HG03095 (cell line): ENCODE data around the gene TTC21B.
A peak's percentile ranks its signal among the peaks of the same experiment; 100 is the strongest.
"Not testable (repeated sequence)": the region's sequence is repeated elsewhere in the genome, so short reads cannot be mapped to it uniquely, and the experiment has no call there.

Experiments used
- ATAC-seq: cut with Tn5 transposase; IDR thresholded peaks from one replicate; pipeline ENCODE4 v1.9.1; 2021; ENCODE audit warnings: moderate library complexity; ENCODE audit not compliant: unreplicated experiment

The TTC21B gene

GRCh38 chr2:165889158-165889557 lies 64.4 kb downstream of the TTC21B start:
- no peak for ATAC-seq

GRCh38 chr2:165888171-165888570 lies 65.4 kb downstream of the TTC21B start:
- no peak for ATAC-seq

DNA sequence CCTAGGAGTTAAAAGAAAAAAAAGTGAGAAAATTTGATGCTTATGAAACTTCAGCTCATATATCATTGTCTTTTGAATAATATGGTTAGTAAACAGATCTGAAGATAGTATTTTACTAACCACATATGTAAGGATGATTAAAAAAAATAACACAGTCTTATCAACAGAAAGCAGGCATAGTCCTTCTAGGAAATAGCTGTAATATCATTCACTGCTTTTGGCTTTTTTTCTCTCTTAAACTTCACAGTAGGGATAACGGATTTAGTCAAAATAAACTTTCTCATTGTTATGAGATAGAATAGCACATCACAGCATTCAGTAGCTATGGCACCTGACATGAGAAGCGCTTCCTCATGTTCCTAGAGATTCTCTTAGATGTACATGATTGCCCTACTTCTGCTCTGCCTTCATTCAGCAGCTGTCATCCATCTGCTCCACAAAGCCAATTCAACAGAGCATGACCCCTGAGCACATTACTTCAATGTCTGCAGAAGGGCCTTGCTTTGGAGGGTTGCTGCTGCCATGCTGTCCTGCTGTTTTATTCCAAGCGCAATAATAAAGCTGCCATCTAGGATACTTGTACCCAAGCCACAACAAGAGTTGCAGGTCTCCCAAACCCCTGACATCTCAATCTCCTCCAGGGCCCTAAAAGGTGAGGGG lies 67.0 kb downstream of the TTC21B start:
- no peak for ATAC-seq

DNA sequence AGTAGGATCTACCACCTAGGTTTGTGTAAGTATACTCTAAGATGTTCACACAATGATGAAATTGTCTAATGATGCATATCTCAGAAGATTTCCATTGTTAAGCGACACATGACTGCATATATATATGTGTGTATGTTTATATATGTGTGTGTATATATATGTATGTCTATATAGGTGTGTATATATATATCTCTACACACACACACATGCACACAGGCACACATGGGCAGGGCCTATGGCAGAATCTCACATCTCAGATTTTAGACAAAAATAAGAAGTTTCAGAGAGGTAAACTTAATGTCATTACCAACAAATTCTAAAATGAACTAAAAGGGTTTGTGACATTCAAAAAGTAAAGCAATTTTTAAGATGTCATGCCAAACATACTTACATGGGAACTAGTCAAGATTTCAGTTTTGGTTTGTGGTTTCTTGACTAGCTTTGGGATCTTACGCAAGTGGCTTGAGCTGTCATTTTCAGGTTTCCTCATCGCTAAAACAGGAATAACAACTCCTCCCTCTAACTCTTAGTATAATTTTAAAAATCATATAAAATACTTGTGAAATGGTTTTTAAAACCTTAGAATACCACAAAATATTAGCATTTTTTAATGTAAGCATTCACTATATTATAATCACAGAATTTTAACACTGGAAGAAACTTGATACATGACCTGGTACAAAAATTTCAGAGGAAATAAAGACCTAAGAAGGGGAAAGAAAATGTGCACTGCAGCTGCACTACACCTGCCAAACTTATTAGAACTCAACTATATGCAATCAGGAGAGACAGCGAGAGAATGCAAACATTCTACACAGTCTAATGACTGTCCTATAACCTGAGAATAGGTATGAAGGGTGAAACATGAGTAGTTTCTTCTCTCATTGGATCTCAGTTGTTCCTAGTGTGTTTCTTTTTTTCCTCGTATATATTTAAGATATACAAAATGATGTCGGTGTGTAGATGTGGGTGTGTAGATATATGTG lies 75.7 kb downstream of the TTC21B start:
- ATAC-seq: peak; percentile 56

GRCh38 chr2:165876712-165877111 lies 76.9 kb downstream of the TTC21B start:
- no peak for ATAC-seq

GRCh38 chr2:165876269-165876668 lies 77.3 kb downstream of the TTC21B start:
- no peak for ATAC-seq

GRCh38 chr2:165874445-165875039 lies 79.0 kb downstream of the TTC21B start:
- peak; percentile 93 for ATAC-seq

DNA sequence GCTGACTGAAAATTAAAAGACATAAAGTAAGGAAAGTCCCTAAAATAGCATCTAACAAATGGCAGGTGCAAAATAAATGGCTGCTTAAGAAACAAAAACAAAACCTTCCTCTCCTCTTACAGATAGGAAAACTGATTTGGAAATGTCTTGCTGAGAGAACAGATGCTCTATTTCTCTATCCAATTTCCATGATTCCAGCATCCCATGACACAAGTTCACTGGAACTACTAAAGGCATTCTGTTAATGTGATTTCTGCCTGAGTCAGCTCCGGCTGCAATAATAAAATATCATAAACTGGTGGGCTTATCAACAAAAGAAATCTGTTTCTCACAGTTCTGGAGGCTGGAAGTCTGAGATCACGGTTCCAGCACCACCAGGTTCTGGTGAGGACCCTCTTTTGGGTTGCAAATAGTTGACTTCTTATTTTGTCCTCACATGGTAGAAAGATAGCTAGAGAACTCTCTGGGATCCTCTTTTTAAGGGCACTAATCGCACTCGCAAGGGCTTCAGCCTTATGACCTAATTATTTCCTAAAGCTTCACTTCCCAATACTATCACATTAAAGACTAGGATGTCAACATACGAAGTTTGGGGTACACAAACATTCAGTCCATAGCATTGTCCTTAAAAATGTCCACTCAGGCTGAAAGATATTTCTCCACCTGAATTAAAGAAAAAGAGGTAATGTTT lies 81.3 kb downstream of the TTC21B start:
- ATAC-seq: no peak

GRCh38 chr2:165871025-165871424 lies 82.6 kb downstream of the TTC21B start:
- ATAC-seq: no peak

DNA sequence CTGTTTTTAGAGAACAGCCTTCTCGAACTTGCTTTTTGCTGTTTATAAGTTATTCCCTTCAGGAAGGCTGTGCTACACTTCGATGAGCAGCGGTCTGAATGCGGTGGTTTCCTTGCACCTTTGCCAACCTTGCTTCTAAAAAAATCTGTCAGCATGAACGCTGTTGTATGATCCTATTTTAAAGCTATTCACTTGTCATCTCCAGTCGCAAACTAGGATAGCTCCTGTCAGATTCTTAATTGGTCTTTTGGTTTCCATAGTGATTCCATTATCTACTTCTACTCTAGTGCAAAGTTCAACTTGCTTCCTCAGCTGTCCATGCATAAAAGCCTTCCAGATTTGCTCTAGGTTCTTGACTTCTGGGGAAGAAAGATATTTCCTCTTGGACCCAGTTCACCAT lies 83.2 kb downstream of the TTC21B start:
- no peak for ATAC-seq

GRCh38 chr2:165868211-165868610 lies 85.4 kb downstream of the TTC21B start:
- no peak for ATAC-seq

GRCh38 chr2:165864296-165864695 lies 89.3 kb downstream of the TTC21B start:
- ATAC-seq: no peak

DNA sequence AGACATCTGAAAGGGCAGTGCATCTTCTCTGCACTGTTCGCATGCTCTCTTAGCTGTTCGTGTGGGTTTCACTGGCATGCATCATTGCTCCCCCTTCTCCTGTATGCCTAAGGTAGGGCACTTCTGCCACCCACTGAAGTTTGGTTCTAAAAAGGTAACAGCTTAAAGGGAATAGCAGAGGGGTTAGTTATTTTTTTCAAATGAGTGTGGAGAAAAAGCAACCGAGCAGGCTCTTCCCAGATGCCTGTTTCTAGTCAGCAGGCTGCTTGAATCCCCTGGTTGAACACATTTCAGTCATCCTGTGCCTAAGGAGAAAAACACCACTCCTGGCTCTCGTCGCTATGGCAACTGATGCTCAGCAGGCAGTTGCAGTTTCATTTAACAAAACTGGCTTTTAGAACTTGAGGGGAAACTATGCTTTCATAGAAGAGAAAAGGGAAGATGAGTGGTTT lies 89.7 kb downstream of the TTC21B start:
- no peak for ATAC-seq

GRCh38 chr2:165861083-165861482 lies 92.5 kb downstream of the TTC21B start:
- ATAC-seq: not testable (repeated sequence)

GRCh38 chr2:165859723-165860122 lies 93.9 kb downstream of the TTC21B start:
- not testable (repeated sequence) for ATAC-seq

- ATAC-seq: no peak
These were observed 95.7 kb downstream of the TTC21B start for GRCh38 chr2:165857876-165858275.

GRCh38 chr2:165852394-165852793 lies 101.2 kb downstream of the TTC21B start:
- ATAC-seq: no peak

- ATAC-seq: peak; percentile 55
These were observed 106.6 kb downstream of the TTC21B start for GRCh38 chr2:165847001-165847400.

- ATAC-seq: no peak
These were observed 107.5 kb downstream of the TTC21B start for GRCh38 chr2:165846056-165846455.

DNA sequence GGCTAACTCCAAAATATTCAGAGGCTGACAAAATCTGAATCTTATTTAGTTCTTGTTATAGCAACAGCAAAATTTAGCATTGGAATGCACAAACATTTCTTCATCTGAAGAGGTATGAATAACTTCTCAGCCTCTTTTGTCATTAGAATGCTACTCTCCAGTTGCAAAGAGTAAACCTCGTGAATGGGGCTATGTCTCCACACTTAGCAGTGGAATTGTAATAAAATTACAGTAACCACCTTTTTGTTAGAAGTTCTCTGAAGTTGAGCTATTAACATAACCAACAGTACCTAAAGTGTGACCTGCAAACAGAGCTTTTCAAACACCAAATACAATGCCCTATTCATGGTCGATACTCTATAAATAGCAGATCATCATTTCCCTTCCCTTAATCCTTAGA lies 109.4 kb downstream of the TTC21B start:
- ATAC-seq: no peak

GRCh38 chr2:165843351-165843750 lies 110.2 kb downstream of the TTC21B start:
- no peak for ATAC-seq
